PC-3 (cell line): ENCODE results near the gene CTNNA3.

Experiments used
- CTCF ChIP-seq: fragments of 300-600 bp; sonication (generic); conservative IDR thresholded peaks from 2 replicates; pipeline ENCODE4 v1.5.1; 2017; ENCODE audit warnings: antibody characterized with exemption, low read depth, mild to moderate bottlenecking, low read length
- EZH2 ChIP-seq: fragments of 300-600 bp; sonication (generic); IDR thresholded peaks from one replicate; pipeline ENCODE4 v1.6.1; 2017; ENCODE audit warnings: antibody characterized with exemption, mild to moderate bottlenecking, low read length; ENCODE audit not compliant: unreplicated experiment

GRCh38 chr10:67670401-67670800 lies 25.6 kb downstream of the CTNNA3 start:
- TF ChIP-seq EZH2 (no peak), CTCF (no peak)
